ENCODE data around the gene ACSL1. TPM values are rescaled to one million over a fixed set of nuclear protein-coding genes. Genes with fewer than 3 reads are reported as not detected.

Gene ACSL1
- polyA plus RNA-seq, 2 of the 4 experiments (the other 2 are of a cell fraction): 10.0 to 12.4 TPM

- TF ChIP-seq, protein P1, sequence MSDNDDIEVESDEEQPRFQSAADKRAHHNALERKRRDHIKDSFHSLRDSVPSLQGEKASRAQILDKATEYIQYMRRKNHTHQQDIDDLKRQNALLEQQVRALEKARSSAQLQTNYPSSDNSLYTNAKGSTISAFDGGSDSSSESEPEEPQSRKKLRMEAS (IDR thresholded peaks at IDR 0.05): no peak
- no peak for TF ChIP-seq JUNB (IDR thresholded peaks at IDR 0.05)
Observed at GRCh38 chr4:184873054-184873453, 47.3 kb upstream of the ACSL1 start (continued).

DNA sequence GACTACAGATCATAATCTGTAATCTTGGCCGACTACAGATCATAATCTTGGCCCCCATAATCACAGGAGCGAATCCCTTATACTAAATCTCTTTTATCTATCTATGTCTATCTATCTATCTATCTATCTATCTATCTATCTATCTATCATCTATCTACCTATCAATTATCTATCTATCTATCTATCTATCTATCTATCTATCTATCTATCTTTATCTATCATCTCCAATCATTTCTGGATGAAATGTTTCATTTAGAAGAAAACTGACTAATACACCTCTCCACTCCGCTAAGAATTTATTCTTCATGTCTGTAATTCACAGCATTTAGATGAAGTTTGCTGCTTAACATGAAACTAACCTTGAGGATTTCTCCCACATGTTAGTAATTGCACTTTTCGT, 45.0 kb upstream of the ACSL1 start:
- no peaks in the 10 kb centered on the region for H3K4me1 ChIP-seq
- H3K9me3 ChIP-seq: no peaks in the 10 kb centered on the region
- DNase-seq (ENCODE audit: low read depth in 1 of 2, low spot score in 1 of 2) (no peak), ATAC-seq (no peak), FAIRE-seq (no peak)
- H3K4me3 ChIP-seq: no peak overlapping the region
- no peak overlapping the region for H3K4me2 ChIP-seq
- ChIA-PET POLR2A (no interaction called here), CTCF (no interaction called here)
- H3K27ac ChIP-seq: no peak overlapping the region
- 32% methylated on average over 4 of the region's 4 CpGs for WGBS (ENCODE audit: missing lambda C conversion rate)
- no peak for TF ChIP-seq RFX5 (IDR thresholded peaks at IDR 0.05)
- no peak for TF ChIP-seq POLR2A (IDR thresholded peaks at IDR 0.05; ENCODE audit: low read length)
- no peak for TF ChIP-seq CHD4 (IDR thresholded peaks at IDR 0.05; ENCODE audit: borderline replicate concordance)
- no peak for TF ChIP-seq PHF8 (IDR thresholded peaks at IDR 0.05; ENCODE audit: borderline replicate concordance, low read depth)
- no peak for TF ChIP-seq FOXS1 (CRISPR knock-in tag; IDR thresholded peaks at IDR 0.05)
- no peak for TF ChIP-seq CBX2 (IDR thresholded peaks at IDR 0.05; ENCODE audit: borderline replicate concordance, low read depth)
- TF ChIP-seq HMGXB4 (CRISPR knock-in tag; IDR thresholded peaks at IDR 0.05; ENCODE audit: borderline replicate concordance): no peak

- FAIRE-seq (no peak), ATAC-seq (no peak), DNase-seq (ENCODE audit: low read depth in 1 of 2, low spot score in 1 of 2) (no peak)
- 27% methylated on average over 3 of the region's 3 CpGs for WGBS (ENCODE audit: missing lambda C conversion rate)
- Histone ChIP-seq H3K27ac (no peak overlapping the region), H3K4me2 (no peak overlapping the region), H3K9me3 (no peaks in the 10 kb centered on the region), H3K4me1 (no peaks in the 10 kb centered on the region), H3K4me3 (no peak overlapping the region)
- TF ChIP-seq ZFP36 (IDR thresholded peaks at IDR 0.05; ENCODE audit: borderline replicate concordance, partially characterized antibody) (no peak), CHD4 (IDR thresholded peaks at IDR 0.05; ENCODE audit: borderline replicate concordance) (no peak), JUN (IDR thresholded peaks at IDR 0.05) (no peak), PHF8 (IDR thresholded peaks at IDR 0.05; ENCODE audit: borderline replicate concordance, low read depth) (no peak), KDM5A (IDR thresholded peaks at IDR 0.05) (no peak), E2F6 (IDR thresholded peaks at IDR 0.05; ENCODE audit: borderline replicate concordance, low read depth) (no peak), HEYL (CRISPR knock-in tag; IDR thresholded peaks at IDR 0.05) (no peak), TFCP2L1 (CRISPR knock-in tag; IDR thresholded peaks at IDR 0.05) (no peak), EP300 (IDR thresholded peaks at IDR 0.05) (no peak), RAD21 (conservative IDR thresholded peaks at IDR 0.05 in 1 of 2, IDR thresholded peaks at IDR 0.05 in 1 of 2) (no peak)
- POLR2A ChIA-PET: interaction anchor here (0.6 kb wide), 1 partner anchor 22 kb away, joined by 5 read pairs; no protein-coding TSS in a partner anchor
- CTCF ChIA-PET: interaction anchor here (1.2 kb wide), 1 partner anchor 25 kb away, joined by 3 read pairs; no protein-coding TSS in a partner anchor
Observed at GRCh38 chr4:184868623-184869022, 42.9 kb upstream of the ACSL1 start.

DNA sequence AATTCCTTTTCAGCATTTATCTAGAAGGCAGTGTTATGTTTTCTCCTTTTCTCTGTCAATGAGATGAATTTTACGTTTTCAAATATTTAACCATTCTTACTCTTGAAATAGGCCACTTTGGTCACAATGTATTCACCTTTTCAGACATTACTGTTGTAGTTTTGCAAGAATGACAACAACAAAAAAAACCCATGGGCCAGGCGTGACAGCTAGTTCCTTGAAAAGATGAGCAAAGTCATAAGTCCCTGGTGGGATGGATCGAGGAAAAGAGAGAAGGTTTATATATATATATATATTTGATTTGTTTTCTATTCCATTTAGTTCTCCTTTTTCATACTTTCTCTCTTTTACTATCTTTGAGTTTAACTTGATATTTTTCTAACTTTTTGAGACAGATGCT, 38.1 kb upstream of the ACSL1 start:
- Histone ChIP-seq H3K9me3 (no peaks in the 10 kb centered on the region), H3K4me1 (no peaks in the 10 kb centered on the region), H3K27ac (no peak overlapping the region), H3K4me3 (no peak overlapping the region), H3K4me2 (no peak overlapping the region)
- ChIA-PET POLR2A (no interaction called here), CTCF (no interaction called here)
- ATAC-seq (no peak), DNase-seq (ENCODE audit: low read depth in 1 of 2, low spot score in 1 of 2) (no peak), FAIRE-seq (no peak)
- TF ChIP-seq, protein P2, sequence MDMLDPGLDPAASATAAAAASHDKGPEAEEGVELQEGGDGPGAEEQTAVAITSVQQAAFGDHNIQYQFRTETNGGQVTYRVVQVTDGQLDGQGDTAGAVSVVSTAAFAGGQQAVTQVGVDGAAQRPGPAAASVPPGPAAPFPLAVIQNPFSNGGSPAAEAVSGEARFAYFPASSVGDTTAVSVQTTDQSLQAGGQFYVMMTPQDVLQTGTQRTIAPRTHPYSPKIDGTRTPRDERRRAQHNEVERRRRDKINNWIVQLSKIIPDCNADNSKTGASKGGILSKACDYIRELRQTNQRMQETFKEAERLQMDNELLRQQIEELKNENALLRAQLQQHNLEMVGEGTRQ (IDR thresholded peaks at IDR 0.05): no peak
- no peak for TF ChIP-seq CBX8 (IDR thresholded peaks at IDR 0.05)
- TF ChIP-seq EHMT2 (IDR thresholded peaks at IDR 0.05; ENCODE audit: low read depth): no peak
- TF ChIP-seq HES2 (IDR thresholded peaks at IDR 0.05): no peak
- TF ChIP-seq CTCF (IDR thresholded peaks at IDR 0.05): no peak
- TF ChIP-seq SMC3 (IDR thresholded peaks at IDR 0.05): no peak
- TF ChIP-seq JUNB (IDR thresholded peaks at IDR 0.05): no peak
- TF ChIP-seq FOXS1 (CRISPR knock-in tag; IDR thresholded peaks at IDR 0.05): no peak
- WGBS (ENCODE audit: missing lambda C conversion rate): 19% methylated on average over 3 of the region's 3 CpGs

Measured in A549 (cell line).